NK-92 (cell line): ENCODE data around the gene SEH1L.
"Not testable (repeated sequence)": the region's sequence is repeated elsewhere in the genome, so short reads cannot be mapped to it uniquely, and the experiment has no call there.

Experiments
- DNase-seq: peaks from one replicate; lab custom pipeline; 2025; ENCODE audit not compliant: unreplicated experiment; lab: John Stamatoyannopoulos, UW

Gene SEH1L

DNA sequence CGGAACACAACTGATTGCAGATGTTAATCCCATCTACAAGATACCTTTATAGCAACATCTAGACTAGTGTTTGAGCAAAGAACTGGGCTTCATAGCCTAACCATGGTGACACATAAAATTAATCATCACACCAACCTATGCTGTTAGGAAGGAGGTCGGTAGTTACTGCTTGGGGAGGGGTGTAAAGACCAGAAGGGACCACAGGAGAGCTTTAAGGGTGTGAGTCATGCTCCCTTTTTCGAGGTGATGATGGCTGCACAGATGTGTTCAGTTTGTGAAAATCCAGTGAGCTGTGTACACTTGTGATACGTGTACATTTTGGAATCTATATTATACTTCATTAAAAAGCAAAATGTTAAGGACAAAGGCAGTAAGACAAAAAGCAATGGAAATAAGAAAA is 4.6 kb upstream of the SEH1L start:
- DNase-seq, result no peak

DNA sequence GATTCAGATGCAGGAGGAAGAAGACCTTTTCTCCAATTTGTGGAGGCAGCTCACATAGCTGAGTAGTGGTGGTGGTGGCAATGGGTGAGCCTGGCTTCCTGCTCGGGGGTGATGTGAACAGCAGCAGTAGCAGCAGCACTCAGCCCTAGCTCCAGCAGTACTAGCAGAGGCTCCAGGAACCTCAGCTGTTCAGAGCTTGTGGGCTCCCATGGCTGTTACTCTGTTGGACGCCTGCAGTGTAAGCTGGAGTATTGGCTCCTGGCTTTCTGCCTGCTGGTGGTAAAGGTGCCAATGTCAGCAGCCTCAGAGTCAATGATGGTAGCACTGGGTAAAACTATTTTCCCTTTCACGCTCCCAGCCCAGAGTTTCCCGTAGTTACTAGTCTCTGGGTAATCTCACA is 3.1 kb upstream of the SEH1L start:
- no peak for DNase-seq

DNA sequence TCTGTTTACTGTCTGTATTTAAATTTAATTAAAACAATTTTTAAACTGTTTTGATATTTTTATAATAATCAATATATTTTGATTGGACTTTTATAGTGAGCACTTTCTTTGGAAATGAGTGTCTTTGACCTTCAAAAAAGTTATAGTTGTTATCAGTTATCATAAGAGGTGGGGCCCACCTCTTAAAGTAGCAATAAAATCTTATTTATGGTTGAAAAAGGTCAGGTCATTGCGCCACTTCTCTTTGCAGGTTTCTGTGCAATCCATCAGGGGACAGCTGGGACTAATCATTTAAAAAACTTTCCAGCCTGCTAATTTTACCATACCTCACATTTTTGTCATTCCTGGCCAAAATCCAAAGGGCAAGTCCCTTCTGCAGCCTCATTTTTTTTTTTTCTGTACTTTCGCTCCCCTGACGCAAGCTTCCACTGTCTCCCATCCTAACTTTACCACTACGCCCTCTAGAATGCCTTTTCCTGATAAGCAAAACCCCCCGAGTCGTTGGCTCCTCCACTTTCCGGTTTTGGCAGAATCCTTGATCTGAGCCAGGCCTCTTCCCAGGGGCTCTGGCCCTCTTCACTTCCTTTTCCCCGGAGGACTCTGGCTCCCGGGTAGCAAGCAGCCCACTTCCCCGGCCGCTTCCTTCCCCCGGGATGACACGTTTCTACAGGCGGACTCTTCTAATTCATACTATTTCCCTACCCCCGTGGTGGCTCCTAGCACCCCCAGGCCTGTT is 1.1 kb upstream of the SEH1L start:
- no peak for DNase-seq

DNA sequence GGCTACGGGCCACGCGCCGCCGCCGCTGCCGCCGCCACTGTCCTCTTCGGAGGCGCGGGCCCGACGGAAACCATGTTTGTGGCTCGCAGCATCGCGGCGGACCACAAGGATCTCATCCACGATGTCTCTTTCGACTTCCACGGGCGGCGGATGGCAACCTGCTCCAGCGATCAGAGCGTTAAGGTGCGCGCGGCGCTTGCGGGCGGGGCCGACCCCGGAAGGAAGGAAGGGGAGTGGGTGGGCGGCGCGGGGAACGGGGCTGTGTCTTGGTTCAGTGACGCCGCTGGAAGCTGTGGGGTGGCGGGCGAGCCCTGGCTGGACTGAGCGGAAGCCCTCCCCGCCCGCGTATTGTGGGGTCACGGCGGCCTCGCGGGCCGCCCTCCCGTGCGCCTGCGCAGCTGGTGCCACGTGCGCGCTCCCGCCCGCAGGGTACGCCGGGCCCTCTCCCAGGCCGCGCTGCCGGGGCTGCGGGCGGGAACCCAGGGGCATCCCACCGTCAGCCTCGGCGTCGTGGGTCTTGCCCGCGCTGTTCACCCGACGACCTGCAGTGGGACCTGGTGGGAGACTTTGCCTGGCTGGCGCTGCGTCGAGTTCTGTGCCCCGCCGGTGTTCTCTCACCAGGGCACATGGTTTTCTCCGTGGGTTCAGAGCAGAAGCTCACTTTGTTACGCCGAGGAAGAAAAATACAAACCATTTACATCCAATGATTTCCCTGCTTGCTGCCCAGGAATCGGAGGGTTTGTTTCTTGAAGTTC is 416 bp downstream of the SEH1L start:
- peak; percentile 79 for DNase-seq

DNA sequence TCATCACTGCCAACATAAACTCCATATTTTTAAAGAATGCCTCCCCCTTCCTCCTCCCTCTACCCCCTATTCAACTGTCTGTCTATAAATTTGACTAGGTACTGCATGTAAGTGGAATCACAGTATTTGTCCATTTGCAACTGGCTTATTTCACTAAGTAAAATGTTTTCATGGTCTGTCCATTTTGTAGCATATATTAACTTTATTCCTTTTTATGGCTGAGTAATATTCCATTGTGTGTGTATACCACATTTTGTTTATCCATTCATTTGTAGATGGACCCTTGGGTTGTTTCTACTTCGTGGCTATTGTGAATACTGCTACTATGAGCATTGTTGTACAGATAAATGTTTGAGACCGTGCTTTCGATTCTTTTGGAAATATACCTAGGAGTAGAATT is 10.7 kb downstream of the SEH1L start:
- DNase-seq, result no peak

DNA sequence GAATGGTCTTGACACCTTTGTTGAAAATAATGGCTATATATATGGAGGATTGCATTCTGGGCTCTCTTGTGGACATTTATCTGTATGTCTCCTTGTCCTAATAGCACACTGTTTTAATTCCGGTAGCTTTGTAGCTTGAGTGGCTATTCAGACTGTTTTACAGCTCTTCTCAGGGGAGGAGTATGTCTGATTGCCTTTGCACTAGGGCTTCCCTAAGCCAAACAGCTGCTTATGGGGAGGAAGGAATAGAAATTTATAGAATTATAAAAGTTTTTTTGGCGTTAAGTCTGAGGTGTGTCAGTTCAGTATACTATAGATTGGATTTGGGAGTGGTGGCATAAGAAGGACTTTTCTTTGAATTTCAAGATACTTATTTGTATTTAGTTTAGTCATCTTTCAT is 12.6 kb downstream of the SEH1L start:
- DNase-seq, result no peak

DNA sequence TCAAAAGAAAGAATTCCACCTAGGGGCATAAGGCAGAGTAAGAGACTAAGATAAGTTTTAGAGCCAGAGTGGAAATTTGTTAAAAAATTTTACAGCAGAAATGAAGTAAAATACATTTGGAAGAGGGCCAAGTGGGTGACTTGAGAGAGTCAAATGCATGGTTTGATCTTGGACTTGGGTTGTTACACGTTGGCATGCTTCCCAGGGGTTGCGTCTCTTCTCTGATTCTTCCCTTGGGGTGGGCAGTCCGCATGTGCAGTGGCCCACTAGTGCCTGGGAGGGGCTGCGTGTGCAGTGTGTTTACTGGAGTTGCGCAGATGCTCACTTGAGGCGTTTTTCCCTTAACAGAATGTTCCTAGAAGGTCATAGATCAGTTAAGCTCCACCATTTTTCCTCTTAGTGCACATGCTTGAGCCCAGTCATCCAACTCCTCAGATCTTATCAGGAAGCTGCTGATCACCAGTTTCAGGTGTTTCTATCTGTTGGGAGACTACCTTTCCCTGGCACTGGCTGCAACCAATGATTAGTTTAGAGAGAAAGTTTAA is 13.1 kb downstream of the SEH1L start:
- no peak for DNase-seq

DNA sequence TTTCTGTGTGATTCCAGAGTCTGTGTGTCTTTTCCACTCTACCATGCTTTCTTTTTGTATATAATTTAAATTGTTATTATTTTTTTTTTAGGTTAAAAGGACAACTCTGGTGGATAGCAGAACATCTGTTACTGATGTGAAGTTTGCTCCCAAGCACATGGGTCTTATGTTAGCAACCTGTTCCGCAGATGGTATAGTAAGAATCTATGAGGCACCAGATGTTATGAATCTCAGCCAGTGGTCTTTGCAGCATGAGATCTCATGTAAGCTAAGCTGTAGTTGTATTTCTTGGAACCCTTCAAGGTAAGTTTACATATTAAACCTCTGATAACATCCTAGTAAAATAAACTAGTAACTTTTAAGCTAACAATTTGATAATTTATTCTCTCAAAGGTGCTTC is 15.3 kb downstream of the SEH1L start:
- no peak for DNase-seq

DNA sequence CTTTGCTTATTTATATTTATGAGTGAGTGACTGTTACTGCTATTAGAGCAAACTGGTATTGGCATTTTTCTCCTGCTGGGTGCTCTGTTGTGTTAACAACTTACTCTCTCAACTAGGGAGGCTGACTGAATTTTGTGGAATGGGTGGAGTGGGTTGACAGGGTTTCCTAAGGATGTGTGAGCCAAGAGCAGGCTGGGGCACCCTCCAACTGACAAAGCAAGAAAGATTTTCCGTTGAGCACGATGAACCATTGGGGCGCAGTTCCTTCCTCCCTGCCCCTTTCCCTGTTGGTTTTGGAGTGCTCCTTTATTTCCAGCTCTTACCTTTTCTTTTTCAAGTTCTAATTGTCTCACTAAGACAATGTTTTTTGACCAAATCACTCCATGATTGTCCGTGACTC is 20.3 kb downstream of the SEH1L start:
- no peak for DNase-seq

DNA sequence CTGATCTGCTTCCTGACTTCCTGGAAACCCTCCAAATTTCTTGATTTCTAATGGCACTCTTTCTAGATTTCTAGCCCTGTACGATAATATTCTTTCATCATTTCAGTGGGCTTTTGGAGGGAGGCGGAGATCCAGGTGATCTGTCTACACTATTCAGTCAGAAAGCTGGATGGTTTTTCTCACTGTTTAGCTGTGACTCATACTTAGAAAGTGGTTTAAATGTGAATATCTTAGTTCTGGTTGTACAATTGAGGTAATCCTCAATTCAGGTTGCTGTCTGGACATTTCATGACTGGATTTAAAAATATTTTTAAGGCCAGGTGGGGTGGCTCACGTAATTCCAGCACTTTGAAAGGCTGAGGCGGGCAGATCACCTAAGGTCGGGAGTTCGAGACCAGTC is 20.8 kb downstream of the SEH1L start:
- DNase-seq, result no peak

DNA sequence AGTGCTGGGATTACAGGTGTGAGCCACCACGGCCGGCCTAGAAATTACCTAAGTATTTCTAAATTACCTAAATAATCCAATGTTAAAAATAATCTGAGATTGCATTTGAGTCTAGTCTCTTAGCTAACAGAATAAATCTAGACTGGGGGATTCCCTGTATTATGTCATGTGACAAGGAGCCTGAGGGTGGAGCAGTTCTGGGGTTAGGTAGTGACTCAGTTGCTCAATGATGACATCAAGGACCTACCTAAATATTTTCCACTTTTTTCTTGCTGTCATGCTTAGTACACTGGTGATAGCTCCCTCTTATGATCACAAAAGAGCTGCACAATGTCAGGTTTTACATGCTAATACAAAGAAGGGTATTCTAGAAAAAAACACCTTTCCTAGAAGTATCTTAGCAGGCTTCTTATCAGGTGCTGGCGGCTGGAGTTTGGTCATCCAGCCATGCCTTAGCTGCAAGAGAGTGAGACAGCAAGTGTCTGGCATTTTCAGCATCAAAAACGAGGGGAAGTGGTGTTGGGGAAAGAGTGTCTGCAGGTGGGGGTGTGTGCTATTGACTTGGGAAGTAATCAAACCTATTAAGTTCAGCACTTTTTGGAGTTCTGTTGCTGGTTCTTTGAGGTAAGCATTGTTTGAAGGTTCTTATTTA is 25.9 kb downstream of the SEH1L start:
- DNase-seq, result no peak

DNA sequence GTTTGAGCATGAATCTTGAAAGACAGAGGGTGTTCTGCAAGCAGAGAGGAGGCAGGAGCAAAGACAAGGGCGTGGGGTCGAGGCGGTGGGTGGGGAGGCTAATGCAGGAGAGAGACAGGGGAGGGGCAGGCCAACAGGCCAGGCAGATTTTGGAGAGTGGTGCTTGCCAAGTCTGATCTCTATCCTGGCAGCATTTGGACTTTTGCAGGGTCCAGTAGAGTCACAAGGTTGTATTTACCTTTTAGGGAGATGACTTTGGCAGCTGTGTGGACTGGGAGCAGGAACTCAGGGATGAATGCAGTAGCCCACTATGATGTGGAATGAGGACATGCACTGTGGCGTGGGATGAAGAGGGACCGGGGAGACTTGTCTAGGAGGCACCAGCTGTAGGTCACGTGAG is 27.7 kb downstream of the SEH1L start:
- no peak for DNase-seq

DNA sequence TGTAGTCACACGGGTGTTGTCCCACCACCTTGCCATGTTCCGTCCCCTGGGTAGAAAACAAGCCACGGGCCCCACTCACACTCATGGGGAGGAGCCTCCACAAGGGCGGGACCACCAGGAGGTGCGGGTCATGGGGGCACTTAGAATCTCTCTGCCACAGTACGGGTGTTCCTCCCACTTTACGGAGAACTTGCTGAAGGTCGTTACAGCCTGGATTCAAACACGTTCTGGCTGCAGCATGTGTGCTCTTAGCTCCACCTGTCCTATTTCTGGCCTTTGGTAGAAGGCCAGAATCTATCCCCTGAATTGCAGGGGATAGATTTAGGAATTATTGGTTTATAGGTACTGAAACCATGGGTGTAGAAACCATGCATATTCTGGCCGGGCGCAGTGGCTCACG is 28.5 kb downstream of the SEH1L start:
- DNase-seq, result no peak

DNA sequence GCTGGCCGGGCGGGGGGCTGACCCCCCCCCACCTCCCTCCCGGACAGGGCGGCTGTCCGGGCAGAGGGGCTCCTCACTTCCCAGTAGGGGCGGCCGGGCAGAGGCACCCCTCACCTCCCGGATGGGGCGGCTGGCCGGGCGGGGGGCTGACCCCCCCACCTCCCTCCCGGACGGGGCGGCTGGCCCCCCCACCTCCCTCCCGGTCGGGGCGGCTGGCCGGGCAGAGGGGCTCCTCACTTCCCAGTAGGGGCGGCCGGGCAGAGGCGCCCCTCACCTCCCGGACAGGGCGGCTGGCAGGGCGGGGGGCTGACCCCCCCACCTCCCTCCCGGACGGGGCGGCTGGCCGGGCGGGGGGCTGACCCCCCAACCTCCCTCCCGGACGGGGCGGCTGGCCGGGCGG is 32.3 kb downstream of the SEH1L start:
- DNase-seq, result not testable (repeated sequence)

DNA sequence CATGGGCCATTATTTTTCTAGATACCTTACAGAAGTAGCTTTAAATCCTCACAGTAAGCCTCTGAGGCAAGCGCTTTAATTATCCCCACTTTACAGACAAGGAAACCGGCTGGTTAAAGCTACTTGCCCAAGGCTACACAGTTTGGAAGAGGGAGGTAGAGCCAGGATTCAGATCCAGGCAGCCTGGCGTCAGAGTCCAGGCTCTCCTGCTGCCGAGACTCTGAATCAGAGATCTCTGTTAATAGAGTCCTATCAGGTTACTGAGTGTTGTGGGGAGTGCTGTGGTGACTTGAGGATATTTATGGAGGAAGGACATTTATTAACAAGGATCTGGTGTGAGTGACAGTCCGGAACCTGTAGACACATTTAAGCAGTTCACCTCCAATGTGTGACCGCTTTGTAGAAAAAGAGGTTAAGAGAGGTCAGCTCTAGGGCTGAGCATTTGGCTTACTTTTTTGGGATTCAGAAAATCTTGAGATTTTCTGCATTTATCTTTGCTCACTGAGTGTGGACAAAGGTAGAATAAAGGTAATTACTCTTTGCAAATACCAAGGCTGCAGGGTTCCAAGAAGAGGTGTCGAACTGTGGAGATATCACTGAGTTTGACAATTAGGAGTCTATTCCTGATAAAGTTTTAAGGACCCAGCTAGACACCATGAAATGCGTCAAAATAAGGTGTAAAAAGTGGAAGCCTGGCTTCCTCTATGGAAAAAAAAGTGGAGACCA is 41.7 kb downstream of the SEH1L start:
- no peak for DNase-seq

DNA sequence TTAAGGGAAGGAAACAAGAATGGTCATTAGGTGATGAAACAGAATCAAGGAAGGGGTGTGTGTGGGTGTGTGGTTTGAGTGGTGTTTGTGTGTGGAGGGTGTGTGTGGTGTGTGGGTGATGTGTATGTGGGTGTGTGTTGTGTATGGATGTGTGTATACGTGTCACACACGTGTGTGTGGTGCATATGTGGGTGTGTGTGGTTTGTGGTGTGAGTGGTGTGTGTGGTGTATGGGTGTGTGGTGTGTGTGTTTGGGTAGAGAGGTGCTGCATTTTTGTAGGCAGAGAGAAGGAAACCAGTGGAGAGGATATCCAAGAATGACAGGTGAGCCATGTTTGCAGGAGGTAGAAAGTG is 42.3 kb downstream of the SEH1L start:
- DNase-seq, result no peak

DNA sequence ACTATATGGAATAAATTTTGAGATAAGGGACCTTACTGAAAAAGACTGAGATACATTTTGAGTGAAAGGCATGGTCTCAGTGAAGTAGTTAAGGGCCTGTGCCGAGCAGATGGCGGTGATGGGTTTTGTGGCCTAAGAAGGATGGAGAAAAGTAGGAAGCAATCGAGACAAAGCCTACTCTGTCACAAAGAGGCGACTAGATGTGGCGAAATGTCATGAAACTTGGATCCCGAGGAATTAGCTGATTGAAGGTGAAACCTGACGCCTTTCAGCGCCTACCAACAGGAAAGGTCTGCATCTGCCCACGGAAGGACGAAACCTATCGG is 42.8 kb downstream of the SEH1L start:
- no peak for DNase-seq

DNA sequence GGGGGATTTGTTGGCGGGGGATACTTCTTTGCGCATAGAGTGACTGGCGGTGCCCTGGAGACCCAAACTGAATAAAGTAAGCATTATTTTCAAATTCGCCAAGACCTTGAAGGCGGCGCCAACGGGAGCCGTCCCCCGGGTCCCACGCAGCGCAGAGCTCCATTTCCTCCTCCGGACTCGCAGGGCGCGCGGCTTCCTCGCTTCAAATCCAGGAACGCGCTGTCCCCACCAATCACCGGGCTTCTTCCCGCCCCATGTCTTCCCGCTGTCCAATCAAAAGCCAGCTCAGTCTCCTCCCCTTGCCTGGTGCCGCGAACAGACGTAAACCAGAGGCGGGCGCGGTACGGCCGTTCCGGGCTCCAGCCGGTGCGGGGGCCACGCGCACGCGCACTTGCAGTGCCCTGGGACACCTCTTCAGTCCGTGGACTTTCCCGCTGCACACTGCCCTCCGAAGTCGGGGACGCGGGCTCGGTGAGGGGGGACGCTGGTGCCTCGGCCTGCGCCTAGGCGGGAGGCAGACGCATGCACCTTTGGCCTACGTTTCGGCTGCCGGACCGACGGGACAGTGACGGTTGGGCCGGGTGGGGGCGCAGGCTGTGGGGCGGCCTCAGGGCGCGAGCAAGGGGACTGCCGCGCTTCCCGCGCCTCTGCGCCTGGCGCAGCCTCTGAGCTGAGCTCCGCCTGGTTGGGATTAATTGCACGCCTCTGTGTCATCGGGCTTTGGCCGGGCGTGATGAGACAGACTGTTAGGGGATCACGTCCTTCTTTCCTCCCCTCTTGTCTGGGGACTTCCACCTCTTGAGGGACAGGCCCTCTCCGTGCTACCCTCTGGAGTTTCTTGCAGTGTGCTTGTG is 43.4 kb downstream of the SEH1L start, which contains the start of gene CEP192:
Gene CEP192, plus strand, starts transcription at position 396 of the 854 bp plus-strand sequence. CDS start 8,063 bp downstream, outside the sequence.
- DNase-seq, result peak; percentile 86

DNA sequence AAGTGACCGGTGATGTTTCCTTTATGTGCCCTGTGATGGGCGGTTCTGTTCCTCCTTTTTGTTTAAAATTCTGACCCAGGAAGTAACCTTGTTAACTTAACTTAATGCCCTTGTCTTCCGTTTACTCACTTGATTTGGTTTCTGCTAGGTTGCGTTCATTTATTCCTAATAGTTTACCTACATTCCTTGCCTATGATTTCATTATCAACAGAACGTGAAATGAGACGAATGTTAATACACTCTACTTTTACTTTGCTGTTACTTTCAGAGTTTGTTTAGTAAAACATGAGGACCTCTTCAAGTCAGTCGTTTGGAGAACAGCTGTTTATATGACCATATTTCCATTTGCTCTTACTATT is 44.0 kb downstream of the SEH1L start:
- no peak for DNase-seq

DNA sequence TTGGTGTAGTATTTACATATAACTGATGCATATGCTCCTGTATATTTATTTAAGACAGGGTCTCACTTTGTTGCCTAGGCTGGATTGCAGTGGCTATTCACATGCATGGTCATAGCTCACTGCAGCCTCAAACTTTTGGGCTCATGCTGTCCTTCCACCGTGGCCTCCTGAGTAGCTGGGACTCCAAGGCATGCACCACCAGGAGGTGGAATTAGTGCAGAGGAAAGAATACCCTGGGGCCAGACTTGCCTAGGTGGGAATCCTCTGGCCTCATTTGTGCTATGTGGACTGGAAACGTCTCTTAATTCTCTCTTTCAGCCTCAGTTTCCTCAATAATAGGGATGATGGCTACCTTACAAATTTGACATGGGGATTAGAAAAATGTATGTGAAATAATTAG is 45.6 kb downstream of the SEH1L start:
- DNase-seq, result no peak

DNA sequence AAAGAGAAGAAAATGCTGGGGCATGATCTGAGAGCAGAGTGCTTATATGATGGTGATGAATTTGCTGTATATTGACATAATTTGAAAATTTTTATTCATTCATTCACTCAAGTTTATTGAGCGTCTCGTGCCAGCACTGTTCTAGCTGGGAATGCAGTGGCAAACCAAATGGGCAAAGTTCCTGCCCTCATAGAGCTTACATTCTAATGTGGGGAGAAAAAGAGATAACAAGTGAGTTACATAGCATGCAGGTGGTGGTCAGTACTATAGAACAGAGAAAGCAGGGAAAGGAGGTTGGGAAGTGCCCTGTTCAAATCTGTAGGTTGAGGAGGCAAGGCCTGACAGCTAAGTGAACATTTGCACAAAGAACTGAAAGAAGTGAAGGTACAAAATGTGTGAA is 47.6 kb downstream of the SEH1L start:
- DNase-seq, result no peak
